Measurements from ENCODE around the gene RBM19.

Gene RBM19

DNA sequence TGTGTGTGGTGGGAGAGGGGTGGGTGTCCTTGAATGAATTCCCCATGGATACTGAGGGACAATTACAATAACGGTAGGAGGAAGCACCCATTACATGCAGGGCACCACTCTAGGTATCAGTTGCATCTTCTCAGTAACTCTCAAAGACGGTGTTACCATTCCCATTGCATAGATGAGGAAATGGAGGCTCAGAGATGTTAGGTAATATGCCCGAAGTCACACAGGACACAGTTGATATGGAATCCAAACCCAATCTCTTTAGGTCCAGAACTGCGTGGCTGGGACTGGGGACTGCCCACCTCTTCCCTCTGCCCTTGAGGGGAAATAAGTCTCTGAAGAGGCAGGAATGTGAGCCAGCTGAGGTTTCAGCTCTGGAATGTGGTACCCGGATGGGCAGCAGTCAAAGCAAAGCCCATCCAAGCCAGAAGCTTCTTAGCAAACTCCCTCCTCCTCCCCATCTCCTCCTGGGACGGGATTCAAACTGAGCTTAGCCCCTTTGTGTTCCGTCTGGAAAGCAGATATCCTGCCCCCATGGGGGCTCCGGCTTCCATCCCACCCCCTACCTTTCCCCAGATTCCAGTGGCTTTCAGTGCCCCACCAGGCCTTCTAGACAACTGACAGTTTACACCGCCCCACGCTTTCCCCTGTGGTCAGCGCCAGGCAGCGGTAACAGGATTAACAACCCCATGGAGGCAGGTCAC, 187.5 kb downstream of the RBM19 start:
- no peak for DNase-seq (ENCODE audit: low spot score)

DNA sequence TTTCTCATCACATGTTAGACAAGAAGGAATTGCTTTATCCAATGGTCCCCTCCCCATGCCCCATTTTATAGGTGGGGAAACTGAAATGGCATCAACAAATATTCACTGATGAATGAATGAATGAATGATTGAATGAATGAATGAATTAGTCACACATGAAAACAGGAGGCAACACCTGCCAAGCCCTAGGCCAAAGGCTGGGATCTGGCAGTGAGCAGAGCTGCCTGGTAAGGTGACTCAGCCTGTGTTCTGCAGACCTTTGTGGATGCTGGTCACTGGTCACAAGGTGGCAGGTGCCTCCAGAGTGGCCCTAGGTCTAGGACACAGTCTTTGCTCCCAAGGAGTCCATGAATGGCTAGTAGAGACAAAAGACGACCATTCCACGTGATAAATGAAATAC, 188.4 kb downstream of the RBM19 start:
- DNase-seq (ENCODE audit: low spot score), result no peak

DNA sequence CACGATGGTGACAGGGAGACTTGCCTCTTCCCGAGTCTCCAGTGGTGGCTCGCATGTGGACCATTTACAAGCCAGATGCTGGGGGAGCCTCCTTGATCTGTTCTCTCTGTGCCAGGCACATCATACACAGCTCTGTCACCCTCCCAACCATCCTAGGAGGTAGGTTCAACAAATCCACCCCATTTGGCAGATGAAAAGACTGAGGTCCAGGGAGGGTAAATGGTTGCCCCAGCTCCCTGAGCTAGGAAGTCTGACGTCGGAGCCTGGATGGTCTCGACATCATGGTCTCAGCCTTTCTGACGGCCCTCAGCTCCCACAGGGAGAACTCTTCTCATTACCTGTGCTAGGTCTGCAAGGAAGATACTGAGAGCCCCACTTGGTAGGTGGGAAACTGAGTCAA, 189.6 kb downstream of the RBM19 start:
- no peak for DNase-seq (ENCODE audit: low spot score)

DNA sequence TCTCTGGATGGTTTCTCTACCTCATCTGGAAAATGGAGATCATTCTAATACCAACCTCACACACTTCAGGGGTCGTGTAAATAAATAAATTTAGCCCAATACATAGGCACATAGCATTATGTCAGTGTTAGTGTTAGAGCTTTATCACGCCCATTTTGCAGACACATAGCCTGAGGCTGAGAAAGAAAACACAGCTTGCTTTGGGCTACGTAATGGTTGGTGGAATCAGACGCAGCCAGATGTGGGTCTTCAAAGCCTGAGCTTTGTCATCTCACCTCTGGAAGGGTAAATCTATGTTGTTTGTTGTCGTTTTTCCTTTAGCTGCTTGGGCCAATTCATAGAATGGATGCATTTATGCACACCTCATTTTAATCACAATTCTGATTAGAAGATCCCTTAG, 191.6 kb downstream of the RBM19 start:
- DNase-seq (ENCODE audit: low spot score), result no peak

GRCh38 chr12:113772505-113773030, 193.6 kb downstream of the RBM19 start:
- DNase-seq (ENCODE audit: low spot score), result no peak

DNA sequence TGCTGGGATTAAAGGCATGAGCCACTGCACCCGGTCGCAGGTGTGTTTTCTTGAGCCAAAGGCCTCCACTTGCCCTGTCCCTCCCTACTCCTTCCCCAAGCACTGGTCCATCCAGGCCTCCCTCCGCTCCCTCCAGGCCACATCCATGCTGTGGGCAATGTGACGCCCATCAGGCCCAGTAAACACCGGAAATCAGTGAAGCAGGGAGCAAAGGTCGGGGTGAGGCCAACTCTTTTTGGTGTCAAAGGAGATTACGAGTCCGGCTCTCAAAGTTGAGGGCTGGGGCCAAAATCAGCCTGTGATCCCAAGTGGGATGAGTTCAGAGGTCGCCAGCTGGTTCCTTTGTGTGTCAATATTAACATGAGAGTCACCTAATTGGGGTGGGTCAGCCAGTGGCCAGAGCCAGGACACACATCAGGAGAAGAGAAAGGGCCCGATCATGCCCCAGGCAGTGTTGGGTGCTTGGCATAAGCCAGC, 195.7 kb downstream of the RBM19 start:
- DNase-seq (ENCODE audit: low spot score), result no peak

- DNase-seq (ENCODE audit: low spot score), result no peak
Observed at GRCh38 chr12:113769305-113769704, 196.8 kb downstream of the RBM19 start.

- DNase-seq (ENCODE audit: low spot score), result no peak
Observed at GRCh38 chr12:113768850-113769249, 197.3 kb downstream of the RBM19 start.

- DNase-seq (ENCODE audit: low spot score), result no peak
Observed at GRCh38 chr12:113766879-113767878, 198.9 kb downstream of the RBM19 start.
